AG04449 (cell line): ENCODE results near the gene MICAL1.

Source experiments
- CTCF ChIA-PET: fragments of 350-600 bp; formaldehyde crosslinking; extraction: SDS; loops from one replicate; lab custom pipeline; 2021; ENCODE audit warnings: antibody characterized with exemption; lab: Yijun Ruan, JAX
- POLR2A ChIA-PET: fragments of 400-600, 350-600 bp; formaldehyde crosslinking; extraction: SDS; loops from one replicate; lab custom pipeline; 2020; ENCODE audit warnings: antibody characterized with exemption, inconsistent platforms; lab: Yijun Ruan, JAX
- DNase-seq: peaks from one replicate; pipeline ENCODE4 v3.0.0-alpha.2; 2010; ENCODE audit warnings: low read depth, low spot score
- H3K4me3 ChIP-seq: 2 replicates; pipeline ENCODE4 v1.5.1; 2011; ENCODE audit warnings: low read depth, mild to moderate bottlenecking, control low read depth, low read length
- TF ChIP-seq, protein P1 (sequence below): IDR thresholded peaks from one replicate; pipeline ENCODE4 v1.5.1; 2011; ENCODE audit warnings: mild to moderate bottlenecking, moderate library complexity, low read length, control low read depth, inconsistent platforms; ENCODE audit not compliant: insufficient read depth; ENCODE audit errors: missing control alignments

MICAL1 gene

DNA sequence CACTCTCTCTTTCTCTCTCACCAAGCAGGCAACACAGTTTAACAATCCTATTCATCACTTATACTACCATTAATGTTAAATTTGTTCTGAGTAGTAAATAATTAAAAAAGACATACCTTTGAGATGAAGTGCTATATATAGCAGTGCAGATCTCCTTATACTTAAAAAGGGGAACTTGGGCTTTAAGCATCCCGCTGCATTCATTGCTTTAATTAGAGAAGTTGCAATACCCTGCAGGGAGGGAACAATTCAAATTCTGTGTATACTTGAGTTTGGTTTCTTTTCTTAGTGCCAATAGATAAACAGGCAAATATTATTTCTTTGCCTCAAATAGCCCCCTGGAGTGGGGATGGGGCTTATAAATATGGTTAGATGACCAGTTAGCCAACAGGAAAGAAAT is 38.3 kb upstream of the MICAL1 start:
- POLR2A ChIA-PET = no interaction called here
- DNase-seq = no peak
- no peak overlapping the region for H3K4me3 ChIP-seq
- TF ChIP-seq, protein P1, sequence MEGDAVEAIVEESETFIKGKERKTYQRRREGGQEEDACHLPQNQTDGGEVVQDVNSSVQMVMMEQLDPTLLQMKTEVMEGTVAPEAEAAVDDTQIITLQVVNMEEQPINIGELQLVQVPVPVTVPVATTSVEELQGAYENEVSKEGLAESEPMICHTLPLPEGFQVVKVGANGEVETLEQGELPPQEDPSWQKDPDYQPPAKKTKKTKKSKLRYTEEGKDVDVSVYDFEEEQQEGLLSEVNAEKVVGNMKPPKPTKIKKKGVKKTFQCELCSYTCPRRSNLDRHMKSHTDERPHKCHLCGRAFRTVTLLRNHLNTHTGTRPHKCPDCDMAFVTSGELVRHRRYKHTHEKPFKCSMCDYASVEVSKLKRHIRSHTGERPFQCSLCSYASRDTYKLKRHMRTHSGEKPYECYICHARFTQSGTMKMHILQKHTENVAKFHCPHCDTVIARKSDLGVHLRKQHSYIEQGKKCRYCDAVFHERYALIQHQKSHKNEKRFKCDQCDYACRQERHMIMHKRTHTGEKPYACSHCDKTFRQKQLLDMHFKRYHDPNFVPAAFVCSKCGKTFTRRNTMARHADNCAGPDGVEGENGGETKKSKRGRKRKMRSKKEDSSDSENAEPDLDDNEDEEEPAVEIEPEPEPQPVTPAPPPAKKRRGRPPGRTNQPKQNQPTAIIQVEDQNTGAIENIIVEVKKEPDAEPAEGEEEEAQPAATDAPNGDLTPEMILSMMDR = no peak
- CTCF ChIA-PET = no interaction called here

GRCh38 chr6:109491207-109491938 is 35.8 kb upstream of the MICAL1 start:
- POLR2A ChIA-PET = no interaction called here

GRCh38 chr6:109490713-109491112 is 35.1 kb upstream of the MICAL1 start:
- ChIA-PET CTCF (no interaction called here), POLR2A (no interaction called here)
- TF ChIP-seq, protein P1 = no peak
- no peak overlapping the region for H3K4me3 ChIP-seq
- DNase-seq = no peak

More at GRCh38 chr6:109491207-109491938, 35.8 kb upstream of the MICAL1 start:
- TF ChIP-seq, protein P1 = no peak
- DNase-seq = no peak
- CTCF ChIA-PET = no interaction called here
- H3K4me3 ChIP-seq = no peak overlapping the region

GRCh38 chr6:109488001-109488400 is 32.4 kb upstream of the MICAL1 start:
- TF ChIP-seq, protein P1 = no peak
- ChIA-PET POLR2A (no interaction called here), CTCF (no interaction called here)
- no peak for DNase-seq
- no peak overlapping the region for H3K4me3 ChIP-seq

DNA sequence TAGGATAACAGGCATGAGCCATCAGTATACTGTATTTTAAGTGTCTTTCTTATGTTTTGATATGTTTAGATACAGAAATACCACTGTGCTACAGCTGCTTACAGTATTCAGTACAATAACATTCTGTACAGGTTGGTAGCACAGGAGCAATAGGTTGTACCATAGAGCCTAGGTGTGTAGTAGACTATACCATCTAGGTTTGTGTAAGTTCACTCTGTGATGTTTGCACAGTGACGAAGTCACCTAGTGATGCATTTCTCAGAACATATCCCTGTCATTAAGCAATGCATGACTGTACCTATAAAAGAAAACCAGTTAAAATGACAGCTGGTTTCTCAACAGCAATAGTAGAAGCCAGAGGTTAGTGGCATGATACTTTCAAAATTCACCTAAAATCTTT is 30.5 kb upstream of the MICAL1 start:
- H3K4me3 ChIP-seq = no peak overlapping the region
- DNase-seq = no peak
- ChIA-PET CTCF (no interaction called here), POLR2A (no interaction called here)
- TF ChIP-seq, protein P1 = no peak

- ChIA-PET CTCF (no interaction called here), POLR2A (no interaction called here)
- no peak overlapping the region for H3K4me3 ChIP-seq
- TF ChIP-seq, protein P1 = no peak
- no peak for DNase-seq
Observed at GRCh38 chr6:109485266-109485935, 29.8 kb upstream of the MICAL1 start.
